ENCODE results near the gene STK17B. TPM values are rescaled to one million over a fixed set of nuclear protein-coding genes. Genes with fewer than 3 reads are reported as not detected.

Gene STK17B
- total RNA-seq, 1 donor from 2014 or later: 66.9 TPM

DNA sequence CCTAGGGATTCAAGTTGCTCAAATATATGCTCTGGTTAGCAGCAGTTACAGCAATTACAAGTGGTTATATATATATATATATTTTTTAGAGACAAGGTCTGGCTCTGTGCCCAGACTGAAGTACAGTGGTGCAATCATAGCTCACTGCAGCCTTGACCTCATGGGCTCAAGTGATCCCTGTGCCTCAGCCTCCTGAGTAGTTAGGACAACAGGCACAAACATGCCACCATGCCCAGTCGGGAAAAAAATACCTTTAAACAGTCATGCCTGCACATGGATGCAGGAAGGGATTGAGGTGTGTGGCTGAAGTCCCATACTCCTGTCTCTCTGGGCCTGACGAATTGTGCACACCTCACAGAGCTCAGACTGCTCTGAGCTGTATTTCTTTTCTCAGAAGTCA is 83.2 kb downstream of the STK17B start:
- ATAC-seq (peak; percentile 70), DNase-seq (no peak)
- no peak overlapping the region for H3K27ac ChIP-seq
- TF ChIP-seq, protein P1, sequence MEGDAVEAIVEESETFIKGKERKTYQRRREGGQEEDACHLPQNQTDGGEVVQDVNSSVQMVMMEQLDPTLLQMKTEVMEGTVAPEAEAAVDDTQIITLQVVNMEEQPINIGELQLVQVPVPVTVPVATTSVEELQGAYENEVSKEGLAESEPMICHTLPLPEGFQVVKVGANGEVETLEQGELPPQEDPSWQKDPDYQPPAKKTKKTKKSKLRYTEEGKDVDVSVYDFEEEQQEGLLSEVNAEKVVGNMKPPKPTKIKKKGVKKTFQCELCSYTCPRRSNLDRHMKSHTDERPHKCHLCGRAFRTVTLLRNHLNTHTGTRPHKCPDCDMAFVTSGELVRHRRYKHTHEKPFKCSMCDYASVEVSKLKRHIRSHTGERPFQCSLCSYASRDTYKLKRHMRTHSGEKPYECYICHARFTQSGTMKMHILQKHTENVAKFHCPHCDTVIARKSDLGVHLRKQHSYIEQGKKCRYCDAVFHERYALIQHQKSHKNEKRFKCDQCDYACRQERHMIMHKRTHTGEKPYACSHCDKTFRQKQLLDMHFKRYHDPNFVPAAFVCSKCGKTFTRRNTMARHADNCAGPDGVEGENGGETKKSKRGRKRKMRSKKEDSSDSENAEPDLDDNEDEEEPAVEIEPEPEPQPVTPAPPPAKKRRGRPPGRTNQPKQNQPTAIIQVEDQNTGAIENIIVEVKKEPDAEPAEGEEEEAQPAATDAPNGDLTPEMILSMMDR (IDR thresholded peaks at IDR 0.05): no peak
- H3K4me3 ChIP-seq: no peak overlapping the region
- intact Hi-C loops (cut with DNase I): no loop called here
- no peaks in the 10 kb centered on the region for H3K36me3 ChIP-seq
- no peaks in the 10 kb centered on the region for H3K9me3 ChIP-seq
- no peaks in the 10 kb centered on the region for H3K4me1 ChIP-seq
- H3K27me3 ChIP-seq: no peaks in the 10 kb centered on the region

DNA sequence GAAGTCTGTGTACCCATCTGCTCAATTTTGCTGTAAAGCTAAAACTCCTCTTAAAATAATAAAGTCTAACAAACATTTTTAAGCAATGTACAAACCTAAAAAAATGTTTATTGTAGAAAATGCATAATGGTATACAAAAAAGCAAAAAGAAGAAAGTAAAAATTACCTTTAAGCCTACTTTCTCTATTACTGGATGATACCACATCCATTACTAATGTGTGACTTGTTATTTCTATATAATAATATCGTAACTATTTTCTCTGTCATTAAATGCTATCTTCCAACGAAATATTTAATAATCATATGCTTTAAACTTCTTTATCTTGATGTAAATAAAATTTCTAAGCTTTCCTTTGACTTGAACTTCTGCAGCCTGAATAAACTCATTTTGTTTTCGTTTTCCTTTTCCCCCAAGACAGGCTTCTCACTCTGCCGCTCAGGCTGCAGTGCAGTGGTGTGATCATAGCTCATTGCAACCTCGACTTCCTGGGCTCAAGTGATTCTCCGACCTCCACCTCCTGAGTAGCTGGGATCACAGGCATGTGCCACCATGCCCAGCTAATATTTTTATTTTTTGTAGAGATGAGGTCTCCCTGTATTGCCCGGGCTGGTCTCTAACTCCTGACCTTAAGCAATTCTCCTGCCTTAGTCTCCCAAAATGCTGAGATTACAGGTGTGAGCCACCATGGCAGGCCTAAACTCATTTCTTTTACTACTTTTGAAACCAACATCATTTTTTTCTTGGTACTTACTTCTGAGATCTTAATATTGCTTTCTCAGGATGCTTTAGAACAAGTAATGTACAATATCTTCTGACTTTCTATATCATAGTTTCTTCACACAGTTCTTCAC is 84.6 kb downstream of the STK17B start:
- H3K4me3 ChIP-seq: no peak overlapping the region
- no peaks in the 10 kb centered on the region for H3K9me3 ChIP-seq
- intact Hi-C loops (cut with DNase I): no loop called here
- H3K27ac ChIP-seq: no peak overlapping the region
- no peaks in the 10 kb centered on the region for H3K27me3 ChIP-seq
- no peak for ATAC-seq
- no peak for DNase-seq
- H3K36me3 ChIP-seq: no peaks in the 10 kb centered on the region
- TF ChIP-seq, protein P1 (IDR thresholded peaks at IDR 0.05): no peak
- no peaks in the 10 kb centered on the region for H3K4me1 ChIP-seq

DNA sequence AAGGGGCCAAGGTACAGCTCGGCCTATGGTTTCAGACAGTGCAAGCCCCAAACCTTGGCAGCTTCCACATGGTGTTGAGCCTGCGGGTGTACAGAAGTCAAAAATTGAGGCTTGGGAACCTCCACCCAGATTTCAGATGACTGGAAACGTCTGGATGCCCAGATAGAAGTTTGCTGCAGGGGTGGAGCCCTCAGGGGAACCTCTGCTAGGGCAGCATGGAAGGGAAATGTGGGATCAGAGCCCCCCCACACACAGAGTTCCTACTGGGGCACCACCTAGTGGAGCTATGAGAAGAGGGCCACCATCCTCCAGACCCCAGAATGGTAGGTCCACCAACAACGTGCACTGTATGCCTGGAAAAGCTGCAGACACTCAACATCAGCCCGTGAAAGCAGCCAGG is 87.8 kb downstream of the STK17B start:
- Histone ChIP-seq H3K4me3 (no peak overlapping the region), H3K27ac (no peak overlapping the region), H3K9me3 (no peaks in the 10 kb centered on the region), H3K27me3 (no peaks in the 10 kb centered on the region), H3K4me1 (peaks cover 6% of the 10 kb centered on the region), H3K36me3 (no peaks in the 10 kb centered on the region)
- intact Hi-C loops (cut with DNase I): no loop called here
- ATAC-seq (no peak), DNase-seq (no peak)
- TF ChIP-seq, protein P1 (IDR thresholded peaks at IDR 0.05): no peak

Other genes with a start within 250 kb of the STK17B start
- gene DNAH7, start 102.7 kb downstream of the STK17B start, total RNA-seq: 0.98 TPM